SJSA1 (cell line): ENCODE data around the gene ADD3. TPM values are rescaled to one million over a fixed set of nuclear protein-coding genes. Genes with fewer than 3 reads are reported as not detected.

Source experiments
- DNase-seq, 2 experiments: peaks; one replicate each; pipeline ENCODE4 v3.0.0-alpha.2; 2015 to 2020; ENCODE audit warnings: low spot score in 2 of 2, low read depth in 1 of 2
- H3K27ac ChIP-seq: fragments of 250-450 bp; sonication (Bioruptor Pico); 2 replicates; pipeline ENCODE4 v1.5.1; 2020; ENCODE audit warnings: mild to moderate bottlenecking, moderate library complexity
- H3K27me3 ChIP-seq: fragments of 250-450 bp; sonication (Bioruptor Pico); replicated peaks from 2 replicates; pipeline ENCODE4 v1.5.1; 2020; ENCODE audit warnings: mild to moderate bottlenecking, moderate library complexity
- H3K36me3 ChIP-seq: fragments of 250-450 bp; sonication (Bioruptor Pico); 2 replicates; pipeline ENCODE4 v1.5.1; 2020; ENCODE audit warnings: mild to moderate bottlenecking
- H3K4me1 ChIP-seq: fragments of 250-450 bp; sonication (Bioruptor Pico); replicated peaks from 2 replicates; pipeline ENCODE4 v1.6.1; 2021; ENCODE audit warnings: mild to moderate bottlenecking
- H3K4me3 ChIP-seq: fragments of 250-450 bp; sonication (Bioruptor Pico); 2 replicates; pipeline ENCODE4 v1.5.1; 2020; ENCODE audit warnings: mild to moderate bottlenecking
- H3K9me3 ChIP-seq: fragments of 250-450 bp; sonication (Bioruptor Pico); replicated peaks from 2 replicates; pipeline ENCODE4 v1.5.1; 2020; ENCODE audit warnings: mild to moderate bottlenecking
- total RNA-seq: library from RNA; depleted of rRNA; stranded (reverse); fragments of >200 nt; shearing (Covaris generic); gene quantifications from 2 replicates; pipeline ENCODE4 v1.2.3, GENCODE V29; 2014

Gene ADD3
- total RNA-seq, 1 experiment from 2014 or later, result 303 TPM

- peak overlapping the region; percentile 87 for H3K27ac ChIP-seq
- no peaks in the 10 kb centered on the region for H3K36me3 ChIP-seq
- peak; percentile 51 to 87 for DNase-seq
- H3K27me3 ChIP-seq, result no peaks in the 10 kb centered on the region
- H3K4me3 ChIP-seq, result no peak overlapping the region
- no peaks in the 10 kb centered on the region for H3K9me3 ChIP-seq
- H3K4me1 ChIP-seq, result peaks cover 32% of the 10 kb centered on the region
These were observed 20.2 kb upstream of the ADD3 start for GRCh38 chr10:109987452-109988211.

GRCh38 chr10:109988212-109988596 is 19.6 kb upstream of the ADD3 start:
- Histone ChIP-seq H3K36me3 (no peaks in the 10 kb centered on the region), H3K4me3 (no peak overlapping the region), H3K27ac (peak overlapping the region; percentile 87)

GRCh38 chr10:109991266-109991855 is 16.4 kb upstream of the ADD3 start:
- H3K4me1 ChIP-seq, result peaks cover 42% of the 10 kb centered on the region
- H3K4me3 ChIP-seq, result no peak overlapping the region
- DNase-seq, result no peak
- H3K27ac ChIP-seq, result no peak overlapping the region
- H3K27me3 ChIP-seq, result no peaks in the 10 kb centered on the region
- H3K9me3 ChIP-seq, result no peaks in the 10 kb centered on the region
- H3K36me3 ChIP-seq, result no peaks in the 10 kb centered on the region

More at GRCh38 chr10:109988212-109988596, 19.6 kb upstream of the ADD3 start:
- Histone ChIP-seq H3K9me3 (no peaks in the 10 kb centered on the region), H3K4me1 (peaks cover 35% of the 10 kb centered on the region), H3K27me3 (no peaks in the 10 kb centered on the region)
- peak in 1 of 2 experiments; percentile 44 for DNase-seq

- peak in 1 of 2 experiments; percentile 50 for DNase-seq
- Histone ChIP-seq H3K9me3 (no peaks in the 10 kb centered on the region), H3K4me1 (peaks cover 40% of the 10 kb centered on the region), H3K4me3 (no peak overlapping the region), H3K27ac (peak overlapping the region; percentile 64), H3K27me3 (no peaks in the 10 kb centered on the region), H3K36me3 (no peaks in the 10 kb centered on the region)
These were observed 15.3 kb upstream of the ADD3 start for GRCh38 chr10:109992485-109992884.

- H3K27ac ChIP-seq, result no peak overlapping the region
- H3K4me1 ChIP-seq, result peaks cover 31% of the 10 kb centered on the region
- H3K9me3 ChIP-seq, result no peaks in the 10 kb centered on the region
- no peaks in the 10 kb centered on the region for H3K36me3 ChIP-seq
- no peaks in the 10 kb centered on the region for H3K27me3 ChIP-seq
- DNase-seq, result no peak
- H3K4me3 ChIP-seq, result no peak overlapping the region
These were observed 14.0 kb upstream of the ADD3 start for GRCh38 chr10:109993551-109994330.

- Histone ChIP-seq H3K4me3 (no peak overlapping the region), H3K9me3 (no peaks in the 10 kb centered on the region), H3K36me3 (no peaks in the 10 kb centered on the region), H3K4me1 (peaks cover 28% of the 10 kb centered on the region), H3K27ac (no peak overlapping the region), H3K27me3 (no peaks in the 10 kb centered on the region)
- DNase-seq, result no peak
These were observed 12.8 kb upstream of the ADD3 start for GRCh38 chr10:109994711-109995577.

- Histone ChIP-seq H3K4me3 (no peak overlapping the region), H3K9me3 (no peaks in the 10 kb centered on the region), H3K27me3 (no peaks in the 10 kb centered on the region), H3K27ac (no peak overlapping the region), H3K36me3 (no peaks in the 10 kb centered on the region), H3K4me1 (peaks cover 28% of the 10 kb centered on the region)
- no peak for DNase-seq
These were observed 12.2 kb upstream of the ADD3 start for GRCh38 chr10:109995595-109995994.

- no peak for DNase-seq
- H3K27me3 ChIP-seq, result no peaks in the 10 kb centered on the region
- no peaks in the 10 kb centered on the region for H3K9me3 ChIP-seq
- H3K36me3 ChIP-seq, result no peaks in the 10 kb centered on the region
- H3K27ac ChIP-seq, result no peak overlapping the region
- no peak overlapping the region for H3K4me3 ChIP-seq
- H3K4me1 ChIP-seq, result peaks cover 28% of the 10 kb centered on the region
These were observed 11.6 kb upstream of the ADD3 start for GRCh38 chr10:109996225-109996624.

GRCh38 chr10:109996766-109997171 is 11.0 kb upstream of the ADD3 start:
- no peak for DNase-seq
- Histone ChIP-seq H3K9me3 (no peaks in the 10 kb centered on the region), H3K4me1 (peaks cover 28% of the 10 kb centered on the region), H3K27ac (no peak overlapping the region), H3K4me3 (no peak overlapping the region), H3K27me3 (no peaks in the 10 kb centered on the region), H3K36me3 (no peaks in the 10 kb centered on the region)

- Histone ChIP-seq H3K4me3 (no peak overlapping the region), H3K27ac (no peak overlapping the region), H3K36me3 (no peaks in the 10 kb centered on the region), H3K27me3 (no peaks in the 10 kb centered on the region), H3K9me3 (no peaks in the 10 kb centered on the region), H3K4me1 (peaks cover 26% of the 10 kb centered on the region)
- DNase-seq, result no peak
These were observed 10.6 kb upstream of the ADD3 start for GRCh38 chr10:109997233-109997632.

GRCh38 chr10:109998513-109998912 is 9.3 kb upstream of the ADD3 start:
- H3K4me3 ChIP-seq, result no peak overlapping the region
- peaks cover 18% of the 10 kb centered on the region for H3K4me1 ChIP-seq
- no peaks in the 10 kb centered on the region for H3K36me3 ChIP-seq
- no peak for DNase-seq
- no peaks in the 10 kb centered on the region for H3K9me3 ChIP-seq
- no peak overlapping the region for H3K27ac ChIP-seq
- no peaks in the 10 kb centered on the region for H3K27me3 ChIP-seq

- H3K27ac ChIP-seq, result no peak overlapping the region
- H3K4me1 ChIP-seq, result peaks cover 12% of the 10 kb centered on the region
- H3K36me3 ChIP-seq, result peaks cover 3% of the 10 kb centered on the region; the same call in 1 of the 2 replicates
- H3K4me3 ChIP-seq, result no peak overlapping the region
- DNase-seq, result no peak
- no peaks in the 10 kb centered on the region for H3K9me3 ChIP-seq
- H3K27me3 ChIP-seq, result no peaks in the 10 kb centered on the region
These were observed 4.8 kb upstream of the ADD3 start for GRCh38 chr10:110002801-110003523.

- no peak overlapping the region for H3K4me3 ChIP-seq
- no peak for DNase-seq
- H3K27me3 ChIP-seq, result no peaks in the 10 kb centered on the region
- H3K4me1 ChIP-seq, result peaks cover 12% of the 10 kb centered on the region
- peaks cover 7% of the 10 kb centered on the region; the same call in 1 of the 2 replicates for H3K36me3 ChIP-seq
- no peaks in the 10 kb centered on the region for H3K9me3 ChIP-seq
- H3K27ac ChIP-seq, result no peak overlapping the region
These were observed 4.3 kb upstream of the ADD3 start for GRCh38 chr10:110003524-110003885.
